GM23338 (cell line): ENCODE data around the gene VGLL4. TPM values are rescaled to one million over a fixed set of nuclear protein-coding genes. Genes with fewer than 3 reads are reported as not detected.

ENCODE experiments used
- ATAC-seq: fragments of 200-7000 bp; cut with Tn5 transposase; 3 replicates; pipeline ENCODE4 v1.9.1; 2020
- DNase-seq: peaks from one replicate; pipeline ENCODE4 v3.0.0-alpha.2; 2015; ENCODE audit warnings: low spot score
- H2AFZ ChIP-seq: fragments of 200-600 bp; sonication (generic); 2 replicates; pipeline ENCODE4 v1.8.0; 2016; ENCODE audit warnings: antibody characterized with exemption, mild to moderate bottlenecking, moderate library complexity
- H3F3A ChIP-seq: fragments of 200-600 bp; sonication (generic); replicated peaks from 2 replicates; pipeline ENCODE4 v1.8.0; 2017; ENCODE audit warnings: antibody characterized with exemption, mixed run types, low read depth
- H3K27ac ChIP-seq: fragments of 200-600 bp; sonication (generic); 2 replicates; pipeline ENCODE4 v1.6.1; 2016; ENCODE audit warnings: low read depth
- H3K27me3 ChIP-seq: fragments of 200-600 bp; sonication (generic); 2 replicates; pipeline ENCODE4 v1.8.0; 2016; ENCODE audit warnings: mild to moderate bottlenecking, mixed run types, moderate library complexity; ENCODE audit not compliant: insufficient read depth
- H3K36me3 ChIP-seq: fragments of 200-600 bp; sonication (generic); 2 replicates; pipeline ENCODE4 v1.8.0; 2016; ENCODE audit warnings: mild to moderate bottlenecking; ENCODE audit not compliant: insufficient read depth
- H3K4me1 ChIP-seq: fragments of 200-600 bp; sonication (generic); 2 replicates; pipeline ENCODE4 v1.8.0; 2016; ENCODE audit warnings: mild to moderate bottlenecking, moderate library complexity; ENCODE audit not compliant: insufficient read depth
- H3K4me2 ChIP-seq: fragments of 200-600 bp; sonication (generic); 2 replicates; pipeline ENCODE4 v1.7.1; 2017; ENCODE audit warnings: mixed run types
- H3K4me3 ChIP-seq: fragments of 200-600 bp; sonication (generic); 2 replicates; pipeline ENCODE4 v1.6.1; 2016; ENCODE audit warnings: mixed run types
- H3K79me2 ChIP-seq: fragments of 200-600 bp; sonication (generic); replicated peaks from 2 replicates; pipeline ENCODE4 v1.8.0; 2017; ENCODE audit warnings: mild to moderate bottlenecking; ENCODE audit not compliant: insufficient read depth
- H3K9me2 ChIP-seq: fragments of 200-600 bp; sonication (generic); 2 replicates; pipeline ENCODE4 v1.8.0; 2017; ENCODE audit not compliant: insufficient read depth
- H4K20me1 ChIP-seq: fragments of 200-600 bp; sonication (generic); replicated peaks from 2 replicates; pipeline ENCODE4 v1.8.0; 2017; ENCODE audit warnings: mild to moderate bottlenecking; ENCODE audit not compliant: insufficient read depth
- H3K27ac Mint-ChIP-seq: 2 replicates; pipeline ENCODE4 v1.8.0; 2020; ENCODE audit warnings: inconsistent platforms, mild to moderate bottlenecking, moderate library complexity, mixed read lengths
- H3K27me3 Mint-ChIP-seq: 3 replicates; pipeline ENCODE4 v1.8.0; 2022; ENCODE audit warnings: low read depth, mild to moderate bottlenecking, moderate library complexity, mixed read lengths, inconsistent platforms; ENCODE audit not compliant: insufficient read depth, poor library complexity
- H3K36me3 Mint-ChIP-seq: 3 replicates; pipeline ENCODE4 v1.8.0; 2021; ENCODE audit warnings: low read depth, mild to moderate bottlenecking, inconsistent platforms, moderate library complexity, mixed read lengths
- H3K4me1 Mint-ChIP-seq: 3 replicates; pipeline ENCODE4 v1.8.0; 2020; ENCODE audit warnings: mild to moderate bottlenecking, inconsistent platforms, mixed read lengths
- H3K4me3 Mint-ChIP-seq: 3 replicates; pipeline ENCODE4 v1.8.0; 2021; ENCODE audit warnings: moderate library complexity, mild to moderate bottlenecking, inconsistent platforms, mixed read lengths
- H3K9me3 Mint-ChIP-seq: 3 replicates; pipeline ENCODE4 v1.8.0; 2020; ENCODE audit warnings: moderate library complexity, mild to moderate bottlenecking, inconsistent platforms, mixed read lengths
- CREB1 ChIP-seq: fragments of 250-450 bp; sonication (Bioruptor Pico); IDR thresholded peaks from 2 replicates; pipeline ENCODE4 v1.5.0; 2020; ENCODE audit warnings: low read depth, mild to moderate bottlenecking, moderate library complexity
- ETS1 ChIP-seq: IDR thresholded peaks from 2 replicates; pipeline ENCODE4 v1.6.1; 2016; ENCODE audit warnings: antibody characterized with exemption
- JUNB ChIP-seq: IDR thresholded peaks from one replicate; pipeline ENCODE4 v1.6.1; 2016; ENCODE audit warnings: antibody characterized with exemption; ENCODE audit not compliant: unreplicated experiment
- NANOG ChIP-seq: IDR thresholded peaks from 2 replicates; pipeline ENCODE4 v1.6.1; 2016; ENCODE audit warnings: antibody characterized with exemption, borderline replicate concordance
- POLR2AphosphoS5 ChIP-seq: IDR thresholded peaks from 2 replicates; pipeline ENCODE4 v1.6.1; 2016; ENCODE audit warnings: antibody characterized with exemption, low read depth
- ZNF331 ChIP-seq: fragments of 250-450 bp; sonication (Bioruptor Pico); IDR thresholded peaks from 2 replicates; pipeline ENCODE4 v1.5.0; 2020; ENCODE audit warnings: low read depth, mild to moderate bottlenecking, moderate library complexity
- polyA plus RNA-seq: library from polyadenylated mRNA; unstranded; fragments of >200 nt; fragmentation: Nextera tagmentation; extraction: Ambion mirVana; gene quantifications from 2 replicates; pipeline ENCODE4 v1.2.1, GENCODE V29; 2016
- total RNA-seq: library from RNA; depleted of rRNA; stranded (reverse); fragments of >200 nt; shearing (Covaris generic); gene quantifications from 2 replicates; pipeline ENCODE4 v1.2.3, GENCODE V29; 2014
- TF ChIP-seq, protein P1 (sequence below): IDR thresholded peaks from one replicate; pipeline ENCODE4 v1.6.1; 2018; ENCODE audit warnings: antibody characterized with exemption; ENCODE audit not compliant: unreplicated experiment

The VGLL4 gene
- total and polyA plus RNA-seq, 2 experiments from 2014 or later = 20.8 to 45.9 TPM

DNA sequence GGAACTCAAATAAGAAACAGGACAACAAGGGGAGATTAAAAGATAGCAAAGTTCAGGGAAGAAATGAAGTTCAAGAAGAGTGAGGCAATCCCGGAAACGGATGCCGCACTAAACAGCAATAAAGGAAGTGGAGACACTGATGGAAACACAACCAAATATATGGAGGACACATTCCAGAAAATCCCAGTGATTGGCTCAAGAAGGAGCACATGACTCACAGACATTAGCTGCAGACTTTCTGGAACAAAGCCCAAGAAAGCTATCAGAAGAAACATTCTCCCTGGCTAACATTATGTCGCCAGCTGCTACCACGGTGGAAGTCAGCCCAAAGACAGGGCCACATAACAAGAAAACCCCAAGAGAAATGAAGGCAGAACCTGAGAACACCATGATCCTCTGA is 18.1 kb upstream of the VGLL4 start:
- ATAC-seq = no peak
- Histone ChIP-seq H3F3A (no peaks in the 10 kb centered on the region), H3K27me3 (no peaks in the 10 kb centered on the region), H3K79me2 (no peaks in the 10 kb centered on the region; the same call in none of the 2 replicates), H3K9me2 (no peaks in the 10 kb centered on the region), H3K4me3 (no peak overlapping the region), H3K36me3 (no peaks in the 10 kb centered on the region), H2AFZ (no peak overlapping the region), H3K4me1 (0 out of 2 replicates have a peak, but pooled peaks cover 3% of the 10 kb centered on the region), H3K4me2 (no peak overlapping the region), H3K27ac (no peak overlapping the region), H4K20me1 (no peaks in the 10 kb centered on the region)
- peaks cover 4% of the 10 kb centered on the region for H3K4me1 Mint-ChIP-seq
- no peaks in the 10 kb centered on the region for H3K9me3 Mint-ChIP-seq
- H3K27me3 Mint-ChIP-seq = peaks cover 3% of the 10 kb centered on the region
- TF ChIP-seq JUNB = no peak
- TF ChIP-seq NANOG = no peak
- TF ChIP-seq, protein P1, sequence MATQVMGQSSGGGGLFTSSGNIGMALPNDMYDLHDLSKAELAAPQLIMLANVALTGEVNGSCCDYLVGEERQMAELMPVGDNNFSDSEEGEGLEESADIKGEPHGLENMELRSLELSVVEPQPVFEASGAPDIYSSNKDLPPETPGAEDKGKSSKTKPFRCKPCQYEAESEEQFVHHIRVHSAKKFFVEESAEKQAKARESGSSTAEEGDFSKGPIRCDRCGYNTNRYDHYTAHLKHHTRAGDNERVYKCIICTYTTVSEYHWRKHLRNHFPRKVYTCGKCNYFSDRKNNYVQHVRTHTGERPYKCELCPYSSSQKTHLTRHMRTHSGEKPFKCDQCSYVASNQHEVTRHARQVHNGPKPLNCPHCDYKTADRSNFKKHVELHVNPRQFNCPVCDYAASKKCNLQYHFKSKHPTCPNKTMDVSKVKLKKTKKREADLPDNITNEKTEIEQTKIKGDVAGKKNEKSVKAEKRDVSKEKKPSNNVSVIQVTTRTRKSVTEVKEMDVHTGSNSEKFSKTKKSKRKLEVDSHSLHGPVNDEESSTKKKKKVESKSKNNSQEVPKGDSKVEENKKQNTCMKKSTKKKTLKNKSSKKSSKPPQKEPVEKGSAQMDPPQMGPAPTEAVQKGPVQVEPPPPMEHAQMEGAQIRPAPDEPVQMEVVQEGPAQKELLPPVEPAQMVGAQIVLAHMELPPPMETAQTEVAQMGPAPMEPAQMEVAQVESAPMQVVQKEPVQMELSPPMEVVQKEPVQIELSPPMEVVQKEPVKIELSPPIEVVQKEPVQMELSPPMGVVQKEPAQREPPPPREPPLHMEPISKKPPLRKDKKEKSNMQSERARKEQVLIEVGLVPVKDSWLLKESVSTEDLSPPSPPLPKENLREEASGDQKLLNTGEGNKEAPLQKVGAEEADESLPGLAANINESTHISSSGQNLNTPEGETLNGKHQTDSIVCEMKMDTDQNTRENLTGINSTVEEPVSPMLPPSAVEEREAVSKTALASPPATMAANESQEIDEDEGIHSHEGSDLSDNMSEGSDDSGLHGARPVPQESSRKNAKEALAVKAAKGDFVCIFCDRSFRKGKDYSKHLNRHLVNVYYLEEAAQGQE = no peak
- TF ChIP-seq ZNF331 = no peak
- TF ChIP-seq ETS1 = no peak
- no peak for TF ChIP-seq POLR2AphosphoS5
- no peak overlapping the region for H3K4me3 Mint-ChIP-seq
- no peak overlapping the region for H3K27ac Mint-ChIP-seq
- no peaks in the 10 kb centered on the region for H3K36me3 Mint-ChIP-seq
- no peak for DNase-seq

DNA sequence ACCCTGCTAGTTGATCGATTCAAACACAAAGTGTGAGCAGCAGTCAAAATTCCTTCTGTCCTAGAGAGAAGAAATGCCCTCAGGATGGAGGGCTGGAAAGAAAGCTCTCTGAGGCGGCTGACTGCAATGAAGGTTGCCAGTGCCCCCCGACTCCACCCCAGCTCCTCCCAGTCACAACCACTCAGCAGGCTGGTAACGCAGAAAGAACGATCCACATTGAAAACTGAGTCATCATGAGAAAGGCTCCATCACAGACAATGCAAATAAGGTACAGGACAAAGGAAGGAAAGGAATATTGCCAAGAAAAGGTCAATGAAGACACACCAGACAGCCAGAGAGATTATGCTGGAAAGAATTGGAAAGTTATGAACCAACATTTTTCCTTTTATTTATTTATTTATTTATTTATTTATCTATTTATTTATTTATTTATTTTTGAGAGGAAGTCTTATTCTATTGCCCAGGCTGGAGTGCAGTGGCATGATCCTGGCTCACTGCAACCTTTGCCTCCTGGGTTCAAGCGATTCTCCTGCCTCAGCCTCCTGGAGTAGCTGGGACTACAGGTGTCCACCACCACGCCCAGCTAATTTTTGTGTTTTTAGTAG is 17.4 kb upstream of the VGLL4 start:
- H3K36me3 Mint-ChIP-seq = no peaks in the 10 kb centered on the region
- H3K27ac Mint-ChIP-seq = peak overlapping the region; percentile 45; the same call in 1 of the 2 replicates
- Histone ChIP-seq H3K4me3 (no peak overlapping the region), H3K4me1 (peaks cover 6% of the 10 kb centered on the region; the same call in 1 of the 2 replicates), H3K36me3 (no peaks in the 10 kb centered on the region), H2AFZ (no peak overlapping the region), H3F3A (no peaks in the 10 kb centered on the region), H3K27ac (no peak overlapping the region), H3K79me2 (no peaks in the 10 kb centered on the region; the same call in none of the 2 replicates), H4K20me1 (no peaks in the 10 kb centered on the region), H3K9me2 (no peaks in the 10 kb centered on the region), H3K27me3 (no peaks in the 10 kb centered on the region), H3K4me2 (peak overlapping the region; percentile 12; the same call in 1 of the 2 replicates)
- peaks cover 3% of the 10 kb centered on the region for H3K27me3 Mint-ChIP-seq
- H3K4me1 Mint-ChIP-seq = peaks cover 9% of the 10 kb centered on the region
- ATAC-seq (no peak; the same call in 2 of the 3 replicates), DNase-seq (no peak)
- H3K9me3 Mint-ChIP-seq = no peaks in the 10 kb centered on the region
- no peak overlapping the region for H3K4me3 Mint-ChIP-seq
- no peak for TF ChIP-seq POLR2AphosphoS5
- no peak for TF ChIP-seq ETS1
- TF ChIP-seq CREB1 = no peak
- TF ChIP-seq JUNB = no peak
- TF ChIP-seq, protein P1 = no peak
